Midbrain (tissue), 1 donor: ENCODE measurements around the gene ARHGEF11.

Source experiments
- DNase-seq: peaks from one replicate; lab custom pipeline; 2025; lab: John Stamatoyannopoulos, UW

The ARHGEF11 gene

DNA sequence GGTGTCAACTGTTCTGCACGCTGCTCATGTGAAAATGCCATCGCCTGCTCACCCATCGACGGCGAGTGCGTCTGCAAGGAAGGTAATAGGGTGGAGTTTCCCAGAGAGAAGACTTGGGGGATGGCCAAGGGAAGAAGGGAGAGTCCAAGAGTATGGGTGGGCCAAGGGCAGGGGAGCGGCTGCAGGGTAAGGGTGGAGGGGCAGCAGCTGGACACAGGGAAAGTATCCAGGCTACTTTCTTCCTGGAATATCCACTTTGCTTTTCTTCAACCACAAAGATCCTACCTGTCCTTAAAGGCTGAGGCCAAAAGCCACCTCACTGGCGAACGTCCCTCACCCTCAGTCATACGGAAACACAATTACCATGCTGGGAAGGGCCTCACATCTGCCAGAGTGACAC lies 136.6 kb downstream of the ARHGEF11 start:
- no peak for DNase-seq

DNA sequence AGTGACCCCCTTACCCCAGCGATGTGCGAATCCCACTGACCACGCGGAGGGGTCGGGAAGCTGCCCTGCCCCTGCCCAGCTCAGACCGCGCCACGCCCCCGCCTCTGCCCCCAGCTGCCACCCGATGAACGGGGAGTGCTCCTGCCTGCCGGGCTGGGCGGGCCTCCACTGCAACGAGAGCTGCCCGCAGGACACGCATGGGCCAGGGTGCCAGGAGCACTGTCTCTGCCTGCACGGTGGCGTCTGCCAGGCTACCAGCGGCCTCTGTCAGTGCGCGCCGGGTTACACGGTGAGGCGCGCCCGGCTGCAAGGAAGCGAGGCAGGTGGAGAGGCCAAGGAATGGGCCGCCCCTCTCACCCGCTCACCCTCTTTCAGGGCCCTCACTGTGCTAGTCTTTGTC lies 137.0 kb downstream of the ARHGEF11 start:
- DNase-seq: no peak

DNA sequence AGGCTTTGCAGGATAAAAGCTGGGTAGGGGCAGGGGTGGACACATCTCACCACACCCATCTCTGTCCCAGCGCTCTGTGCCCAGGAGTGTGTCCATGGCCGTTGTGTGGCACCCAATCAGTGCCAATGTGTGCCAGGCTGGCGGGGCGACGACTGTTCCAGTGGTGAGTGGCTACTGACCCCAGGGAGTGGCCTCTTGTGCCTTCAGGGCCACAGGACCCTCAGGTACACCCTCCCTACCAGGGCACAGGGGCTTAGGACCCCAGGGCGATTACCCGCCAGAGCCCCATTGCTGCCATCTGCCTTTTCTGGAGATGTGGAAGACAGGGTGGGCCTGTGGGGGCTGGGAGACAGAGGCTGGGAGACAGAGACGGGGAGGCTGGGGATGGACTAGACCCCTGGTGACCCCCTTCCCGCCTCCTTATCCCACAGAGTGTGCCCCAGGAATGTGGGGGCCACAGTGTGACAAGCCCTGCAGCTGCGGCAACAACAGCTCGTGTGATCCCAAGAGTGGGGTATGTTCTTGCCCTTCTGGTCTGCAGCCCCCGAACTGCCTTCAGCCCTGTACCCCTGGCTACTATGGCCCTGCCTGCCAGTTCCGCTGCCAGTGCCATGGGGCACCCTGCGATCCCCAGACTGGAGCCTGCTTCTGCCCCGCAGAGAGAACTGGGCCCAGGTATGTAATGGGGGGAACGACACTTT lies 139.2 kb downstream of the ARHGEF11 start:
- DNase-seq: no peak

DNA sequence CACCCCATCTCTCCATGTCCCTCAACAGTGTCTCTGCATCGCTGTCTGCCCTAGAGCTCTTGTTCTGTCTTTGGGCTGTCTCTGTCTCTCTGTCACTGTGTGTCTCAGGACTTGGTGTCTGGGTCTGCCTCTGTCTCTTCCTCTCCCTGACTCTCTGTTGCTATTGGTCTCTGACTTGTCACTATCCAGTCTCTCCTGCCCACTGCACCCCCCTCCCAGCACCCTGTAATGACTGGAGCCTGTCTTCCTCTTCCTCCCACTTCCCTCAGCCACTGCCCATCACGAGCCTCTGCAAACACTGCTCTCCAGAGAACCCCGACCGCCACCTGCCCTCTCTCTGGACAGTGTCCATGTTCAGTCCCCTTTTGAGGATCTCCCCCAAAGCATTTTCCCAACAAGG lies 139.9 kb downstream of the ARHGEF11 start:
- DNase-seq: no peak

DNA sequence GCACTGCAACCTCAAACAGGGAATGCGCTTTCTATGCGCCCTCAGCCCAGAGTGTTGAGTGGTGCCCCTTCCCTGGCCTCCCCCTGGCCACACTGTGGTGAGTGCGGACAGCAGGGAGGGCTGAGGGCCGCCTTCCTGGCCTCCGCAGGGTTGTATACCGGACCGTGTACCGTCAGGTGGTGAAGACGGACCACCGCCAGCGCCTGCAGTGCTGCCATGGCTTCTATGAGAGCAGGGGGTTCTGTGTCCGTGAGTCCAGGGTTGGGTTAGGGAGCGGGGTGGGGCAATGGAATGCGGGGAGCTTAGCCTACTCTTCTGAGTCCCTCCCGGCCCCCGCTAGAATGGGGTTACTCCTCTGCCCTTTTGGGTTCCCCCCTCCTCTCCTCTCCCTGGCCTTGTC lies 140.4 kb downstream of the ARHGEF11 start:
- no peak for DNase-seq

DNA sequence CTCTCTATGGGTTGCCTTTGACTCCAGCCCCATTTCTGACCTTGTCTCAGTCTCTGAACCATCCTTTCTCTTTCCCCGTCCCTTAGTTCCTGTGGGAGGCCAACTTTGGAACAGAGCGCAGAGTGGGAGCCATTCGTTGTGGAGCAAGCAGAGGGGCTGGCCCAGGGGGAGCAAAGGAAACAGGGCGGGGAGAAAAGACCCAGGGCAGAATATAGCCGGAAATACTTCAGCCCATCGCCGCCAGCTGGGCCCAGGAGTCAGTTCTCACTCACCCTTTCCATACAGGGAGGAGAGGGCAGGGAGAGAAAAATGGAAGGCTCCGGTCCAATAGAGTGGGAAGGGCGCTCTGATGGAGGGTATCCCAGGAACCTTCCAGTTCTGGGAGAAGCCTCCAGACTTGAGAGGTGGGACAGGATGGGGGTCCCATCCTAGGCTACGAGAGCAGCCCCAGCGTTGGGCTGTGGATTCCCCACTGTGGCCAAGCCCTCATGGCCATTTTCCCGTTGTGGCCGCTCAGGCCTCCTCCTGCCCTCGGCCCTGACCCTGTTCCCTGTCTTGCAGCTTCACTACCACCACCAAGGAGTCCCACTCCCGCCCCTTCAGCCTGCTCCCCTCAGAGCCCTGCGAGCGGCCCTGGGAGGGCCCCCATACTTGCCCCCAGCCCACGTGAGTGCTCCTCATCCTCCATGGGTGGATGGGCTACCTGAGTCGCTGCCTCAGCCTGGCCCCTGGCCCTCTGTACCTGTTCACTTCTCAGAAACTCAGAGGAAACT lies 141.2 kb downstream of the ARHGEF11 start:
- no peak for DNase-seq

DNA sequence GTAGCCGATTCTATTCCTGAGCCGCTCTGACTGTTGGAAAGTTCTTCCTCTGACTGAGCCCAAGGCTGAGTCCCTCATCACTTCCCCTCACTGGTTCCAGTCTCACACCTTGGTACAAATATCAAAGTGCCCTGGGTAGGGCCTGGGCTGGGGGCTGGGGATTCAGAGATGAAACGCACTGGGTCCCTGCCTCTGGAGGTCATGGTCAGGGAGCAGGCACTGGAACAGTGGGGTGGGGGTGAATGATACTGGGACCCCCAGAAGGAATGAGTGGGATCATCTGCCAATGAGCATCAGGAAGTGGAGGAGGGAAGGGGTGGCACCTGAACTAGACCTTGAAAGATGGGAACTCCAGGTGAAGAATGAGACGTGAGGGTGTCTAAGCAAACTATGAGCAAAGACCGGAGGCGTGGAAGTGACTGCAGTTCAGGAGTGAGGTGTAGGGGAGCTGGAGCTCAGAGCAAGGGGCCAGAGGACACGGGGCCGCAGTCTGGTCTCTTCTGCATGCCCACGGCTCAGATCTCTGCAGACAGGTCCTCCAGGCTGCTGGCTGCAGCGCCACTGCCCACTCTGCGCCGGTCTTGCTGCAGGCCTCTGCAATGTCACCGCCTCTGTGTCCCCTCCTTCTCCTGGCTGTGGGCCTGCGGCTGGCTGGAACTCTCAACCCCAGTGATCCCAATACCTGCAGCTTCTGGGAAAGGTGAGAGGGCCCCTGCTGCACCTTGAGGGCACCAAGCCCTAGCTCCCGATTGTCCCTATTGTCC lies 142.0 kb downstream of the ARHGEF11 start:
- DNase-seq: no peak

DNA sequence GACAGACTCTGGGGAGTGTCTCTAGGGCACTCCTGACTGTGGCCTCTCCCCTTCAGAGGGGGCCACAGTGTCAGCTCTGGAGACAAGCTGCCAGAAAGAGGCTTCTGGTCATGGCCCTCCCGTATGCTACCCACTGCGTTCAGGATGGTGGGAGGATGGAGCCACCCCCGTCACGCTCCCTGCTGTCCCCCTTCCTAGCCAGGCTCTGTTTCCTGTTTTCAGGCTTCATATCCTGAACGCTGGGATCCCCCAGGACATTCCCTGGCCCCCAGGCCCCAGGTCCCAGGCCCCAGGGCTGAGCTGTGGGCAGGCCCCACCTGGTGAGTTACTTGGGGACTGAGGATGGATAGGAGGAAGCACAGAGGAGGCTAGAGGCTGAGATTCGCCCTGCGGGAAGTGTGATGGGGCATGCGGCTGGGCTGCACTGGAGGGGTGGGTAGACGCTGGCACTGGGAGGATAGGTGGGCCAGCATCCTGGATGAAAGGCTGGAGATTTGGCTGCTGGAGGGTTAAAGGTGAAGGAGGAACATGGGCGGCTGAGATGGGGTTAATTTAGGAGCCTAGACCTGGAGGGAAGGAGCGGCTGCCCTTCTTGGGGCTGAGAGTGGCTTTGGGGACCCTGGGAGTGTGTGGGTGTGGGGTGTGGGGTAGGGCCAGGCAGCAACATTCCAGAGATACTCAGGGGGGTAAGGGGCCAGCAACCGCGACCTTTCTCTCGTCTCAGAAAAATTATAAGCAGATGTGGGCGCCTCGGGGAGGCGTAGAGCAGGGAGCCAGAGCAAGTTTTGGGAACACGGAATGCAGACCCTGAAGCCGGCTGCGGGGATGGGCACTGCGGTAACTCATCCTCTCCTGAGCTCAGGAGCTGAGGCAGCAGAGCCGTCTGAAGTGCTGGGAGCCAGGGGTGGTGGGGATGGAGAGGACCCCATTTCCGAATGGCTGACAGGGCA lies 143.3 kb downstream of the ARHGEF11 start:
- DNase-seq: no peak

DNA sequence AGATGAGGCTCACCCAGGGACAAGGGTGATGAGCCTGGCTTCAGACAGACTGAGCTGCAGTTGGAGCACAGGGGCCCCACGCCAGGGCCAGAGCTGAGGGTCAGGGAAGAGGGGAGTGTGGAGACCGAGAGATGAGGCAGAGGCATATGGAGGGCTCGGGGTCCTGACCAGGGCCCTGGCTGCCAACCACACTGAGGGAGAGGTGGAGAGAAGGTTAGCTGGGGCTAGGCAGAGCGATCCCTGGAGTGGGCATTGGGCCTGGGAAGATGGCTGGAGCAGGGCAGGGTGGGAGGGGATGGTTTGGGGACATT lies 144.0 kb downstream of the ARHGEF11 start:
- DNase-seq: no peak

DNA sequence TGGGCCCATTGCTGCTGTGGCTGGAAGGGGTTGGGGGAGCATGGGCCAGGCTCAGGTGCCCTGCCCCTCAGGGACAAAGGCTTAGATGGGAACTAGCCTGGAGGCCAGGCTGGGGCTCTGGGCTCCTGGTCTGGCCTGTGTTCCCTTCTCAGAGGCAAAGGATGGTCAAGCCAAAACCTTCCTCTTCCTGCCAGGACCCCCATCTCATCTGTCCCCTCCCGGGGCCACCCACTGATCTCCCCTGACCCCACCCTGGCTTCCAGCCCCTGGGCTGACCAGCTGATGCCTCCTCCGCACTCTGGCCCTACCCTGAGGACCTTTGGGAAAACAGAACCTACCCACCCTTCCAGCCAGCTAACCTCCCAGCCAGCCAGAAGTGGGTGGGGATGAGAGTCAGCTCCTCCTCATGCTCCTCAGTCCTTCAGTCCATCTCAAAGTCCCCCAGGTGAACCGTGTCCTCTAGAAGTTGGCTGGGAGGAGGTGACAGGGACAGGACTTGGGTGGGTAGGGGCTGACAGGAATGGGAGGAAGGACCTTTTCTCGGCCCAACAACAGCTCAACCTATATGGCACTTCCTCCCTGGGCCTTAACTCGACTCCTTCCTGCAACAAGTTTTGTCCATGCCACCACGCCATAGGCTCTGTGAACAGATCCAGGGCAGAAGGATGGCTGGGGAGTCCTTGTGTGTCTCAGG lies 144.5 kb downstream of the ARHGEF11 start:
- DNase-seq: no peak

DNA sequence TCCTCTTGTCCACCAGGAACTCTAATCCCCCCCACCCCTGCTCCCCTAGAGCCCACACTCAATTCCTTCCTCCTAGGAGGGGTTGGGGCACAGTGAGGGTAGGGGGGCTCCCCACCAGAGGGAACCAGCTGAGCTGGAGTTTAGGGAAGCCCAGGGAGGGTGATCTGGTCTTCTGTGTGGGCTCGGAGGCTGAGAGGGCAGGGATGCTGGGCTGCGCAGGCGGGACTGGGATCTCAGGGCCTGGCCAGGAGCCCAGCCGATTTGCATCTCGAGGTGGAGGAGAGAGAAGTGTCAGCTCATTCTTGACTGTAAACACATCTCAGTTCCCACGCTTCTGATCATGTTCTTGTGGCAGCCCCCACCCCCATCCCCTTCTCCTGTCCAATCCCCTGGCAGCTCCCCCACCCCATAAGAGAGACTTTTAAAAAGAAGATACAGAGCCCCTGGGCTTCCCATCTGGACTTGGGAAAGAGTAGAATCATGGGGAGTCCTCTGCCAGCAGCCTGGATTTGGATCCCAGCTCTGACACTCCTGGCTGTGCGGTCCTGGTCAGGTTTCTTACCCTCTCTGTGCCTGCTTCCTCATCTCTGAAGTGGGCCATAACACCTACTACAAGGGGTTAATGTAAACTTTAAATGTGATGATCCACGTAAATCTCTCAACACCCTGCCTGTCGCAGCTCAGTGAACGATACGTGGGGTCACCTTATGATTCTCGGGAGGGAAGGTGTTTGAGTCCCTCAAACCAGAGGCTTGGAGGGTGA lies 145.4 kb downstream of the ARHGEF11 start:
- DNase-seq: no peak

DNA sequence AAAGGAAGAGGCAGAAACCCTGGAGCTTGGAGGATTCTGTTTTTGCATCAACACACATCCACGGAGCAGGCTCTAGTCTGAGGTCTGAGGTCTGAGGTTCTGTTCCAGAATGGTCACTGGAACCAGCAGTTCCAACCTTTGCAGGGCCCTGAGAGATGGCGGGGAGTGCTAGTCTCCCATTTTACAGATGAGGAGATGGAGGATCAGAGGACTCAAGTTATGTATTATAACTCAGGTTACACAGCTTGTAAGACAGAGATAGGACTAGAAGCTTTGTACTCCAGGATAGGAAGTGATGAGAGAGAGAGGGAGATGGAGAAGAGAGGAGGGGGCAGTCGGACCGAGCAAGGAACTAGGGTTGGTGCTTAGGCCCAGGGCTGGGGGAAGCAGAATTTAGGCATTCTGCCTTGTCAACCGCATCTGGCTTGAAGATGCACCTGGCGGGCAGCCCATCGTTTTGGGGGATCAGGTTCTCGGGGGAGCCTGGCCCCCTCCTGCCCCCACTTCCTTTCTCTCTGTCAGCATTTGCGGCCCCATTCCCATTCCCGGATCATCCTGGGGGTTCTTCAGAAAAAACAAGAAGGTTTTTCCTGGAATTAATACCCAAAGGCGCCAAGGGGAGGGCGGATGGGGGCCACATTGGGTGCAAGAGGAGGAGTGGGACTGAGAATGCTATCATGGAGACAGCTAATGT lies 146.4 kb downstream of the ARHGEF11 start:
- DNase-seq: no peak

DNA sequence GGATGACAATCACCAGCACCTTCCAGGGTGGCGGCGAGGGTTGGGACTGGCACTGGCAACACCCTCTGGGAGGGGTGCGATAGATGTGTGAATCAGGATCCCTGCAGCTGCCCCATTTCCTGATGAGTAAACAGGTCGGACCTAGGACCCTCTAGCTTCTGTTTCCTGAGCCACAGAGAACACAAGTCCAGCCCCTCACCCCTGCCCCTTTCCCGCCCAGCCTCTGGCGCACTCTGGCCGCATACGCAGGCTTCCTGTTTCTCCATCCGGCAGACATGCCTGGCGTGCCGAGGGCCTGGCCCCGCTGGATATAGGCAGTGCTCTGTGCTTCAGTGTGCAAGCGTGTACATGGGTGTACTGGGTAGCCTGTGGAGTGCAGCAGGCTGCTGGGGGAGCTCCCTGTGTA lies 147.4 kb downstream of the ARHGEF11 start:
- no peak for DNase-seq

DNA sequence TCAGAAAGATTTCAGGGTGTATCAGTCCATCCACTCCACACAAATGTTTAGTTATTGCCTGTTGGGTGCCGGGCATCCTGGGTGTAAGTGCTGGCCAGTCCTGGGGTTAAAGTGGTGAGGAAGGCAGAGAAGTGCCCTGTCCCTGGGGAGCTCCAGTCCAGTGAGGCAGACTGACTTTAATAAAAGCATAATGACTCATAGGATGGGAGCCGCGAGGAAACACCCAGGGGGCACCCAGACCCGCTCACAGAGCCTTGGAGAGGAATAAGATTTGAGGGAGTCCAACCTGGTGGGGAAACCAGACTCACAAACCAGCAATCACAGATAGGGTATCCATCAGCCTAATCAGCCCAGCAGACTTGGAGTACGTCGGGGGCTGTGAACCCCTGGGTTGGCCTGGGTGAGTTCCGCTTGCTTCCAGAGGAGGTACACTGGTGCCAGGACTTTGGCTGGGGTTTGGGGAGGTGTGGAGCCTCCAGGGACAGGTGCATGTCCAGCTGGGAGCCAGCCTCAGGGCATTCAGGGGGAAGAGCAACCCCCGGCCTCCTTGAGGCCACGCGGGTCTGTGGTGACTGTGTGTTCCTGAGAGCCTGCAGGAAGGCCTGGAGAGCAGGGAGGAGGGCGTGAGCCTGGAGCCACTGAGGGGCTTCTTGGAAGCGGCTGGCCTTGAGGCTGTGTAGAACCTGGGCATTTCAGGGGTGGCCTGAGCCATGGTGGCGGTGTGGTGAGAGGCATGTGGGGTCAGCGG lies 148.3 kb downstream of the ARHGEF11 start:
- no peak for DNase-seq

DNA sequence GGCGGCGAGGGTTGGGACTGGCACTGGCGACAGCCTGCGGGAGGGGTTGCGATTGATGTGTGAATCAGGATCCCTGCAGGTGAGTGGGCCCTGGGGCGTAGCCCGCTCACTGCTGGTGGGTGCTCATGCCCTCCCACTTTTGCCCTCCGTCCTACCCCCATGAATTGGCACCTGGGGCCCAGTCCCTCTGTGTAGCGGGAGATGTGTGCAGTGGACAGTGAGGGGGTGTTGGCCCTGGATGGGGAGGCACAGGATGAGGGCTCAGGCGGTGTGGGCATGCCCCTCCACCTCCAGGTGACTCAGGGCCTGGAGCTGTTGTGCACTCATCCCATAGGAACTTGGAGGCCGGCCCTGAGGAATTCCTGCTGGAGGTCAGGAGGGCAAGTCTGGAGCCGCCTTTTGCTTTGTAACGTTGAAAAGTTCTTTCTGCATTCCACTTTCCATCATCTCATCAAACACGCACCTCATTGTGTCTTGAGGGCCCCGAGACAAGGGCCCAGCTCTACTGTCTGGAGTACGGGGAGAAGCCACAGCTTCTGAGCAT lies 149.0 kb downstream of the ARHGEF11 start:
- no peak for DNase-seq

DNA sequence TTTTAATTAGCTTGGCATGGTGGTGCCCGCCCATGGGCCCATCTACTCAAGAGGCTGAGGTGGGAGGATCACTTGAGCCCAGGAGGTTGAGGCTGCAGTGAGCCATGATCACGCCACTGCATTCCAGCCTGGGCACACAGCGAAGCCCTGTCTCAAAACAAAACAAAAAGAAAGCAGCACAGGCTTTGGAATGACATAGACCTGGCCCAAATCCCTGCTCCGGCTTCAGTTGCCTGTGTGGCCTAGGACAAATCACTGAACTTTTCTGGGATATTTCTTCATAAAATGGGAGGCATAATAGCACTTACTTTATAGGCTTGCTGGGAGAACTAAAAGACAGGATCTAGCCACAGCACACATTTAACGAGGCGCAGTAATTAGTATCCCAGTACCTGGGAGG lies 149.6 kb downstream of the ARHGEF11 start:
- no peak for DNase-seq

DNA sequence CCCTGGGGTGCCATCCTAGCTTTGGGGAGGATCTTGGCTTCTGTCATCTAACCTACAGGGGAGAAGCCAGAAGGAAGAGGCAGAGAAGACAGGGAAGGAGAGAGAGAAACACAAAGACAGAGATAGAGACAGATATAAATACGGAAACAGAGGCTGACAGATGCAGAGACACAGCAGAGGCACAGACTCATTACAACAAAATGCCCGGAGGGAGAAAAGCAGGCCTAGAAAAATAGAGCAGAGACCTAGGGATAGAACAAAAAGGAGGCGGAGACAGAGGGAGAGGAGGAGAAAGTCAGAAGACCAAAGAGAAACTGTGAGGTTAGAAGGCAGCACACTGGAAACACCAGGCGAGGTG lies 150.1 kb downstream of the ARHGEF11 start:
- no peak for DNase-seq

DNA sequence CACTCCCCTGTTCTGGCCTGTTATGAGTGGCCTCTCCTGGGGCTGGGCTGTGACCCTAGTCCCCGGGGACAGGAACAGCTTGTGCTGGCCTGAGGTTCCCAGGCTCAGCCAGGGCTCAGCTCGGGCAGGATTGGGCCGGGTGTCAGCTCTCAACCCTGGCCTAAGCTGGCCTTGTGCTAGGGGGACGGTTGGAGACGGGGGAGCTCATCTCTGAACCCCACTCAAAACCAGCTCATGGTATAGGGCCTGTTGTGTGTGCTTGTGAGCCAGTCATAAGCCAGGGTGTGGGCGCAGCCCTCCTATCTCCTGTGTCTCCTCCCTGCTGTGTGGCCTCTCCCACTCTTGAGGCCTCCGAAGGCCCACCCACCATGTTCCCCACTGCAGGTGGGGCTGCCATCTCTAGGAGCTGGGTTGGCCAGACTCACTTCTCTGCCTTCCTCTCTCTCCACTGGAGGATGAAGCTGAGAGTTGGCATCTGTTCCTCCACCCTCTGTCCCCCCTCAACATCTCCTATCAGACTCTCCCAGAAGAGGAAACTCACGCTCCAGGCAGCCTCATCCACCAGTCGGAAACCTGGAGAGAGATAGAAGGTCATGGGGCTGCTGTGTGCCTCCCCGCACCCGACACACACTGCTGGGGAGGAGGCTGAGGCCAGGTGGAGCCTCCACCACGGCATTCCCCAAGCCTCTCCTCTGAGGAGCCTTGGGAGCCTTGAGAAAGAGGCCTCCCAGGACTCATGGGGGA lies 150.7 kb downstream of the ARHGEF11 start:
- DNase-seq: no peak
